GDM1 (cell line): ENCODE results near the gene ZNF398.

Experiments
- DNase-seq: peaks from one replicate; lab custom pipeline; 2025; lab: John Stamatoyannopoulos, UW

Gene ZNF398

GRCh38 chr7:149196151-149196704 is 49.0 kb downstream of the ZNF398 start:
- DNase-seq: no peak

- no peak for DNase-seq
Observed at GRCh38 chr7:149196705-149197171, 49.5 kb downstream of the ZNF398 start.

- DNase-seq: no peak
Observed at GRCh38 chr7:149197675-149198074, 50.4 kb downstream of the ZNF398 start.

- DNase-seq: no peak
Observed at GRCh38 chr7:149198161-149198816, 51.0 kb downstream of the ZNF398 start.

GRCh38 chr7:149199234-149199995 is 52.2 kb downstream of the ZNF398 start:
- no peak for DNase-seq

- no peak for DNase-seq
Observed at GRCh38 chr7:149202831-149203231, 55.6 kb downstream of the ZNF398 start.

GRCh38 chr7:149205690-149206381 is 58.6 kb downstream of the ZNF398 start:
- DNase-seq: no peak

- no peak for DNase-seq
Observed at GRCh38 chr7:149207324-149208035, 60.2 kb downstream of the ZNF398 start.

GRCh38 chr7:149209518-149210269 is 62.4 kb downstream of the ZNF398 start:
- peak; percentile 3 for DNase-seq

GRCh38 chr7:149210551-149210950 is 63.3 kb downstream of the ZNF398 start:
- DNase-seq: no peak

- no peak for DNase-seq
Observed at GRCh38 chr7:149214020-149214720, 66.9 kb downstream of the ZNF398 start.

- no peak for DNase-seq
Observed at GRCh38 chr7:149216402-149216801, 69.1 kb downstream of the ZNF398 start.

- no peak for DNase-seq
Observed at GRCh38 chr7:149217570-149217969, 70.3 kb downstream of the ZNF398 start.

GRCh38 chr7:149218469-149219420 is 71.5 kb downstream of the ZNF398 start:
- no peak for DNase-seq

GRCh38 chr7:149220534-149220933 is 73.3 kb downstream of the ZNF398 start:
- DNase-seq: no peak

- no peak for DNase-seq
Observed at GRCh38 chr7:149223176-149223575, 75.9 kb downstream of the ZNF398 start.

- no peak for DNase-seq
Observed at GRCh38 chr7:149223761-149224160, 76.5 kb downstream of the ZNF398 start.

- DNase-seq: no peak
Observed at GRCh38 chr7:149224352-149224751, 77.1 kb downstream of the ZNF398 start.

- no peak for DNase-seq
Observed at GRCh38 chr7:149225106-149225505, 77.9 kb downstream of the ZNF398 start.
